ENCODE measurements around the gene CSTPP1.

DNA sequence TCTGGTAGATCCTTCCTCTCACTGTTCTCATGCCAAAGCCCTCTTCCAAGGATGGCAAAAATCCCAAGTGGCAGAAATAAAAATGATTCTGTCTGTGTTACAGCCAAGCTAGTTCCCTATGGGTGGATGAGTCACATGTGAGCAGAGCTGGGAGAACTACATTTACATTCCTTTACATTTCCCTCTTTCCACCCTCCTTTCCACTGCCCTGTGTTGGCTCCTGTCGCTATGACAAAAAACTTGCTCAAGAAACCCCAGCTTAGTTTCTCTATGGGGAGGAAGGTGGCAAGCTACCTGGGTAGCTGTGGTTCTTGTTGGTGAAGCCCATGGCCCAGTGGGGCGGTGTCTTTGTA, 268.1 kb downstream of the CSTPP1 start:
- TF ChIP-seq, protein P1, sequence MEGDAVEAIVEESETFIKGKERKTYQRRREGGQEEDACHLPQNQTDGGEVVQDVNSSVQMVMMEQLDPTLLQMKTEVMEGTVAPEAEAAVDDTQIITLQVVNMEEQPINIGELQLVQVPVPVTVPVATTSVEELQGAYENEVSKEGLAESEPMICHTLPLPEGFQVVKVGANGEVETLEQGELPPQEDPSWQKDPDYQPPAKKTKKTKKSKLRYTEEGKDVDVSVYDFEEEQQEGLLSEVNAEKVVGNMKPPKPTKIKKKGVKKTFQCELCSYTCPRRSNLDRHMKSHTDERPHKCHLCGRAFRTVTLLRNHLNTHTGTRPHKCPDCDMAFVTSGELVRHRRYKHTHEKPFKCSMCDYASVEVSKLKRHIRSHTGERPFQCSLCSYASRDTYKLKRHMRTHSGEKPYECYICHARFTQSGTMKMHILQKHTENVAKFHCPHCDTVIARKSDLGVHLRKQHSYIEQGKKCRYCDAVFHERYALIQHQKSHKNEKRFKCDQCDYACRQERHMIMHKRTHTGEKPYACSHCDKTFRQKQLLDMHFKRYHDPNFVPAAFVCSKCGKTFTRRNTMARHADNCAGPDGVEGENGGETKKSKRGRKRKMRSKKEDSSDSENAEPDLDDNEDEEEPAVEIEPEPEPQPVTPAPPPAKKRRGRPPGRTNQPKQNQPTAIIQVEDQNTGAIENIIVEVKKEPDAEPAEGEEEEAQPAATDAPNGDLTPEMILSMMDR (IDR thresholded peaks at IDR 0.05; ENCODE audit: borderline replicate concordance, extremely low read depth, low read length, poor library complexity, severe bottlenecking): no peak
- no peak for TF ChIP-seq EZH2 (IDR thresholded peaks at IDR 0.05; ENCODE audit: borderline replicate concordance, low read depth, low read length, severe bottlenecking)

Measured in DND-41 (cell line).